WTC11 (cell line): ENCODE data around the gene COL9A2.

Experiments used
- CBFB ChIP-seq: sonication (generic); formaldehyde crosslinking; IDR thresholded peaks from 2 replicates; pipeline ENCODE4 v1.8.1; 2022; ENCODE audit warnings: mild to moderate bottlenecking, low read depth, missing genetic modification reagents
- GABPB1 ChIP-seq: sonication (generic); formaldehyde crosslinking; IDR thresholded peaks from 2 replicates; pipeline ENCODE4 v1.8.1; 2023; ENCODE audit warnings: mild to moderate bottlenecking, missing genetic modification reagents
- IRF1 ChIP-seq: sonication (generic); formaldehyde crosslinking; IDR thresholded peaks from 2 replicates; pipeline ENCODE4 v1.8.0; 2023; ENCODE audit warnings: missing genetic modification reagents
- JUN ChIP-seq: sonication (generic); formaldehyde crosslinking; IDR thresholded peaks from 2 replicates; pipeline ENCODE4 v1.8.0; 2023; ENCODE audit warnings: mild to moderate bottlenecking, missing genetic modification reagents
- NR2C2 ChIP-seq: sonication (generic); formaldehyde crosslinking; IDR thresholded peaks from 2 replicates; pipeline ENCODE4 v1.8.0; 2022; ENCODE audit warnings: mild to moderate bottlenecking, missing genetic modification reagents
- RELA ChIP-seq: sonication (generic); formaldehyde crosslinking; IDR thresholded peaks from 2 replicates; pipeline ENCODE4 v1.8.1; 2022; ENCODE audit warnings: missing genetic modification reagents, mild to moderate bottlenecking, borderline replicate concordance
- USF2 ChIP-seq: sonication (generic); formaldehyde crosslinking; IDR thresholded peaks from 2 replicates; pipeline ENCODE4 v1.8.1; 2023; ENCODE audit warnings: mild to moderate bottlenecking, missing genetic modification reagents, moderate library complexity
- ZBTB21 ChIP-seq: sonication (generic); formaldehyde crosslinking; IDR thresholded peaks from 2 replicates; pipeline ENCODE4 v1.8.1; 2023; ENCODE audit warnings: mild to moderate bottlenecking, missing genetic modification reagents, borderline replicate concordance
- ZNF121 ChIP-seq: sonication (generic); formaldehyde crosslinking; IDR thresholded peaks from 2 replicates; pipeline ENCODE4 v1.8.0; 2023; ENCODE audit warnings: missing genetic modification reagents
- TF ChIP-seq, protein P1 (sequence below): fragments of 200-600 bp; IDR thresholded peaks from 2 replicates; pipeline ENCODE4 v1.8.0; 2022; ENCODE audit warnings: antibody characterized with exemption
- TF ChIP-seq, protein P2 (sequence below): sonication (generic); formaldehyde crosslinking; IDR thresholded peaks from 2 replicates; pipeline ENCODE4 v1.8.1; 2023; ENCODE audit warnings: mild to moderate bottlenecking, missing genetic modification reagents

GRCh38 chr1:40257688-40258444, 59.2 kb downstream of the COL9A2 start, which contains the start of gene ZMPSTE24:
- TF ChIP-seq, protein P1, sequence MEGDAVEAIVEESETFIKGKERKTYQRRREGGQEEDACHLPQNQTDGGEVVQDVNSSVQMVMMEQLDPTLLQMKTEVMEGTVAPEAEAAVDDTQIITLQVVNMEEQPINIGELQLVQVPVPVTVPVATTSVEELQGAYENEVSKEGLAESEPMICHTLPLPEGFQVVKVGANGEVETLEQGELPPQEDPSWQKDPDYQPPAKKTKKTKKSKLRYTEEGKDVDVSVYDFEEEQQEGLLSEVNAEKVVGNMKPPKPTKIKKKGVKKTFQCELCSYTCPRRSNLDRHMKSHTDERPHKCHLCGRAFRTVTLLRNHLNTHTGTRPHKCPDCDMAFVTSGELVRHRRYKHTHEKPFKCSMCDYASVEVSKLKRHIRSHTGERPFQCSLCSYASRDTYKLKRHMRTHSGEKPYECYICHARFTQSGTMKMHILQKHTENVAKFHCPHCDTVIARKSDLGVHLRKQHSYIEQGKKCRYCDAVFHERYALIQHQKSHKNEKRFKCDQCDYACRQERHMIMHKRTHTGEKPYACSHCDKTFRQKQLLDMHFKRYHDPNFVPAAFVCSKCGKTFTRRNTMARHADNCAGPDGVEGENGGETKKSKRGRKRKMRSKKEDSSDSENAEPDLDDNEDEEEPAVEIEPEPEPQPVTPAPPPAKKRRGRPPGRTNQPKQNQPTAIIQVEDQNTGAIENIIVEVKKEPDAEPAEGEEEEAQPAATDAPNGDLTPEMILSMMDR, result no peak
- TF ChIP-seq ZBTB21 (CRISPR knock-in tag) (no peak), GABPB1 (CRISPR knock-in tag) (peak; percentile 91), USF2 (CRISPR knock-in tag) (no peak), JUN (CRISPR knock-in tag) (peak; percentile 58; the same call in 1 of the 2 replicates), ZNF121 (no peak), CBFB (no peak), RELA (no peak), IRF1 (CRISPR knock-in tag) (no peak), NR2C2 (no peak)
- TF ChIP-seq, protein P2, sequence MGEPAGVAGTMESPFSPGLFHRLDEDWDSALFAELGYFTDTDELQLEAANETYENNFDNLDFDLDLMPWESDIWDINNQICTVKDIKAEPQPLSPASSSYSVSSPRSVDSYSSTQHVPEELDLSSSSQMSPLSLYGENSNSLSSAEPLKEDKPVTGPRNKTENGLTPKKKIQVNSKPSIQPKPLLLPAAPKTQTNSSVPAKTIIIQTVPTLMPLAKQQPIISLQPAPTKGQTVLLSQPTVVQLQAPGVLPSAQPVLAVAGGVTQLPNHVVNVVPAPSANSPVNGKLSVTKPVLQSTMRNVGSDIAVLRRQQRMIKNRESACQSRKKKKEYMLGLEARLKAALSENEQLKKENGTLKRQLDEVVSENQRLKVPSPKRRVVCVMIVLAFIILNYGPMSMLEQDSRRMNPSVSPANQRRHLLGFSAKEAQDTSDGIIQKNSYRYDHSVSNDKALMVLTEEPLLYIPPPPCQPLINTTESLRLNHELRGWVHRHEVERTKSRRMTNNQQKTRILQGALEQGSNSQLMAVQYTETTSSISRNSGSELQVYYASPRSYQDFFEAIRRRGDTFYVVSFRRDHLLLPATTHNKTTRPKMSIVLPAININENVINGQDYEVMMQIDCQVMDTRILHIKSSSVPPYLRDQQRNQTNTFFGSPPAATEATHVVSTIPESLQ (CRISPR knock-in tag), result no peak
